ENCODE data around the gene GLUD1. TPM values are rescaled to one million over a fixed set of nuclear protein-coding genes. Genes with fewer than 3 reads are reported as not detected.
"Not testable (repeated sequence)": the region's sequence is repeated elsewhere in the genome, so short reads cannot be mapped to it uniquely, and the experiment has no call there.

Gene GLUD1
- total RNA-seq, 1 donor from 2014 or later, result 96.6 TPM

- H3K4me3 ChIP-seq (ENCODE audit: insufficient read depth, low read depth, low read length); H3K79me2 ChIP-seq (ENCODE audit: insufficient read depth, low read length); H2AFZ ChIP-seq (ENCODE audit: low read depth, low read length); H3K27me3 Mint-ChIP-seq (ENCODE audit: low read depth, unreplicated experiment); H3K4me1 Mint-ChIP-seq (ENCODE audit: low read depth, unreplicated experiment); H3K27ac Mint-ChIP-seq (ENCODE audit: unreplicated experiment); H3K4me3 Mint-ChIP-seq (ENCODE audit: unreplicated experiment); DNase-seq (ENCODE audit: low read depth); H3K36me3 Mint-ChIP-seq (ENCODE audit: low read depth, unreplicated experiment); H3K4me1 ChIP-seq (ENCODE audit: insufficient read depth, low read length); H3K9ac ChIP-seq (ENCODE audit: low read length); H3K36me3 ChIP-seq (ENCODE audit: insufficient read depth, low read length); H4K20me1 ChIP-seq (ENCODE audit: insufficient read depth, low read length); H3K27me3 ChIP-seq (ENCODE audit: insufficient read depth, low read length); H3K9me3 ChIP-seq (ENCODE audit: insufficient read depth, low read depth, low read length); H3K4me2 ChIP-seq (ENCODE audit: low read length); FAIRE-seq; H3K9me3 Mint-ChIP-seq (ENCODE audit: unreplicated experiment); H3K27ac ChIP-seq (ENCODE audit: low read depth, low read length): not testable (repeated sequence)
These were observed 23.5 kb upstream of the GLUD1 start for GRCh38 chr10:87118122-87118521.

- no peaks in the 10 kb centered on the region for H3K27me3 ChIP-seq (ENCODE audit: insufficient read depth, low read length)
- H3K4me1 ChIP-seq (ENCODE audit: insufficient read depth, low read length), result no peaks in the 10 kb centered on the region
- no peak for TF ChIP-seq CTCF (IDR thresholded peaks at IDR 0.05; ENCODE audit: insufficient read depth, low read depth, low read length)
- no peak for TF ChIP-seq EZH2 (IDR thresholded peaks at IDR 0.05; ENCODE audit: insufficient read depth, low read length)
- no peaks in the 10 kb centered on the region for H3K9me3 Mint-ChIP-seq (ENCODE audit: unreplicated experiment)
- peaks cover 17% of the 10 kb centered on the region for H3K36me3 Mint-ChIP-seq (ENCODE audit: low read depth, unreplicated experiment)
- H3K79me2 ChIP-seq (ENCODE audit: insufficient read depth, low read length), result peaks cover 39% of the 10 kb centered on the region
- H3K4me1 Mint-ChIP-seq (ENCODE audit: low read depth, unreplicated experiment), result no peaks in the 10 kb centered on the region
- H3K4me2 ChIP-seq (ENCODE audit: low read length), result no peak overlapping the region
- H3K4me3 ChIP-seq (ENCODE audit: insufficient read depth, low read depth, low read length), result no peak overlapping the region
- FAIRE-seq (no peak), DNase-seq (ENCODE audit: low read depth) (no peak)
- H2AFZ ChIP-seq (ENCODE audit: low read depth, low read length), result no peak overlapping the region
- H3K9ac ChIP-seq (ENCODE audit: low read length), result no peak overlapping the region
- peaks cover 35% of the 10 kb centered on the region for H3K36me3 ChIP-seq (ENCODE audit: insufficient read depth, low read length)
- H3K9me3 ChIP-seq (ENCODE audit: insufficient read depth, low read depth, low read length), result no peaks in the 10 kb centered on the region
- H4K20me1 ChIP-seq (ENCODE audit: insufficient read depth, low read length), result peaks cover 15% of the 10 kb centered on the region
- H3K27ac ChIP-seq (ENCODE audit: low read depth, low read length), result no peak overlapping the region
- no peak overlapping the region for H3K4me3 Mint-ChIP-seq (ENCODE audit: unreplicated experiment)
- H3K27me3 Mint-ChIP-seq (ENCODE audit: low read depth, unreplicated experiment), result no peaks in the 10 kb centered on the region
- H3K27ac Mint-ChIP-seq (ENCODE audit: unreplicated experiment), result no peak overlapping the region
These were observed 10.9 kb upstream of the GLUD1 start for GRCh38 chr10:87105446-87106124.

GRCh38 chr10:87104727-87105126, 10.1 kb upstream of the GLUD1 start:
- not testable (repeated sequence) for H3K4me1 ChIP-seq (ENCODE audit: insufficient read depth, low read length); H3K9me3 ChIP-seq (ENCODE audit: insufficient read depth, low read depth, low read length); H3K4me1 Mint-ChIP-seq (ENCODE audit: low read depth, unreplicated experiment); H3K4me2 ChIP-seq (ENCODE audit: low read length); H3K27me3 Mint-ChIP-seq (ENCODE audit: low read depth, unreplicated experiment); H3K9ac ChIP-seq (ENCODE audit: low read length); H3K27ac Mint-ChIP-seq (ENCODE audit: unreplicated experiment); H3K27me3 ChIP-seq (ENCODE audit: insufficient read depth, low read length); H3K4me3 Mint-ChIP-seq (ENCODE audit: unreplicated experiment); H3K9me3 Mint-ChIP-seq (ENCODE audit: unreplicated experiment); H2AFZ ChIP-seq (ENCODE audit: low read depth, low read length); FAIRE-seq; H3K27ac ChIP-seq (ENCODE audit: low read depth, low read length); DNase-seq (ENCODE audit: low read depth); H3K4me3 ChIP-seq (ENCODE audit: insufficient read depth, low read depth, low read length)
- Histone ChIP-seq H3K79me2 (ENCODE audit: insufficient read depth, low read length) (peaks cover 46% of the 10 kb centered on the region), H4K20me1 (ENCODE audit: insufficient read depth, low read length) (peaks cover 15% of the 10 kb centered on the region), H3K36me3 (ENCODE audit: insufficient read depth, low read length) (peaks cover 35% of the 10 kb centered on the region)
- peaks cover 14% of the 10 kb centered on the region for H3K36me3 Mint-ChIP-seq (ENCODE audit: low read depth, unreplicated experiment)

Data from astrocyte (in vitro differentiated cells and primary cell).